SHP77 treated with DMSO at 0.1 percent for 48 hours (cell line): Measurements from ENCODE around the gene SMTNL2.
"Not testable (repeated sequence)": the region's sequence is repeated elsewhere in the genome, so short reads cannot be mapped to it uniquely, and the experiment has no call there.

ENCODE experiments used
- DNase-seq: peaks from one replicate; lab custom pipeline; 2025; lab: John Stamatoyannopoulos, UW

The SMTNL2 gene

DNA sequence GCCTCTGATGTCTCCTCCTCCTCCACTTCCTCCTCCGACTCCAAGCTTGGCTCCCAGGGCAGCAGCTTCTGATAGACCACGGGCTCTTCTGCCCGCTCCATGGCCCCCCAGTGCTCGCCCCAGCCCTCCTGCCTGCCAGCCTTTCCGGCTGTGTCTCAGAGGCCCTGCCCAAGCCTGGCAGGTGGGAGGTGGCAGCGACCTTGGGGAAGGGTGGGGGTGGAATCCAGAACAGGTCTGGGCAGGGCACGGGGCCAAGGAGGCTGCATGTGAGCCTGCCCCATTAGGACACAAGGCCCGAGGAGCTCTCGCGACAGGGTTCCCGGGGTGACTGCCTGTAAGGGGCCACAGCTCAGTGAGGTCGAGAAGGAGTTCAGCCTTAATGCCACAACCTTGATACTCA lies 23.9 kb upstream of the SMTNL2 start, which contains the start of gene GGT6:
TSS of gene GGT6 (minus strand) at position 157 of the 400 bp plus-strand sequence. CDS start at position 101, 56 bp downstream.
- no peak for DNase-seq

DNA sequence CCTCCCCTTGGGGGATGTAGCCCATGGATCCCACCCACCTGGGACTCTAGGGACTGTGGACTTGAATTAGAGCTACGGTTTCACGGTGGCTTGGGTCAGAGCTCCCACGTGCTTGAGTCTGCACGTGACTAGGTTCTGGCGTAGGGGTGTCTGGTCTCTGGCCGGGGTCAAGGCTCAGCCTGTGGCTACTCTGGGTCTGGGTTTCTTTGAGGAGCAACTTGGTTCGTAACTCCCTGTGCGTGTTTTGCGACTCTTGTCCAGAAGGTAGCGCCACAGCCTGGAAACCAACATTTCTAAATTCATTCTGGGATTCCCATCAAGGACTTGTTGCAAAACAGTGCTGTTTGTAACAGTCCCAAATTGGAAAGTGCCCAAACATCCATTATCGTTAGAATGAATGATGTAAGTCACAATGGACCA lies 23.5 kb upstream of the SMTNL2 start:
- DNase-seq, result no peak

DNA sequence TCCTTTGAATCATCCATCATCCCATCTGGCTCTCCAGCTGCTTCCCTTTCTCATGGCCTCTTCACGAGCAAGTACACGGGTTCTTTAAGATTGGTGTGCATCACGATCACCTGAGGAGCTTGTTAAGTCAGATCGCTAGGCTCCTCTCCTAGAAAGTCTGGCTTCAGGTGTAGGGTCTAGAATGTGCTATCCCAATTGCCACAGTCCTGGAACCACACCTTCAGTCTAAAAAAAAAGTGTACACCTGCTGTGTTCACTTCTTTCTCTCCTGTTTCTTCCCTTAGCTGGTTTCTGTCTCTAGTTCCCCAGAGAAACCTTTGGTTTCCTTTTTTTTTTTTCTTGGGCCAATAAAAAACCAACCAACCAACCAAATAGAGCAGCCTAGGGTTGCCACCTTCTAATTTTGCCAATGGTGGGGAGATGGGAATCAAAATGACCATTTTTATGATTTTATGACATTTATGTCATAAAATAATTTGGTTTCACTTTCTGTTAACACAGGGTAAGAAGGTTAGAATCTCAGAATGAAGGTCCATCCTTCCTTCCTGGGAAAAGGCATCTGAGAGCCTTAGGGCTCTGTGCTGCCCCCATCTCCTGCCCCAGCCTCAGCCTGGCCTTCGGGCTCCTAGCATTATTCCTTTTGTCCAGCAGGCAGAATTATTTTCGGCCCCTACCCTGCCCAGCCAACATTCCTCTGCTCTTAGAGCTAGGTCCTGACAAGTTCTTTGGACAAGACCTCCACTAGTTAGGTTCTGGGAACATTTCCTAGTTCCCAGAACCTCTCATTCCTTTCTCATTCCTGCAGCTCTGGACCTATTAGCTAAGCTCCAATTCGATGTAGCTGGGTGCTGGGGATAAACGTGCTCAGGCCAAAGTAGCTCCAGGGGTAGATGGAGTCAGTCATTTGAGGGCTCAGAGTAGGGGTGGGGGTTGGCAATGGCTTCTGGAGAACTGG lies 22.0 kb upstream of the SMTNL2 start:
- DNase-seq, result no peak

DNA sequence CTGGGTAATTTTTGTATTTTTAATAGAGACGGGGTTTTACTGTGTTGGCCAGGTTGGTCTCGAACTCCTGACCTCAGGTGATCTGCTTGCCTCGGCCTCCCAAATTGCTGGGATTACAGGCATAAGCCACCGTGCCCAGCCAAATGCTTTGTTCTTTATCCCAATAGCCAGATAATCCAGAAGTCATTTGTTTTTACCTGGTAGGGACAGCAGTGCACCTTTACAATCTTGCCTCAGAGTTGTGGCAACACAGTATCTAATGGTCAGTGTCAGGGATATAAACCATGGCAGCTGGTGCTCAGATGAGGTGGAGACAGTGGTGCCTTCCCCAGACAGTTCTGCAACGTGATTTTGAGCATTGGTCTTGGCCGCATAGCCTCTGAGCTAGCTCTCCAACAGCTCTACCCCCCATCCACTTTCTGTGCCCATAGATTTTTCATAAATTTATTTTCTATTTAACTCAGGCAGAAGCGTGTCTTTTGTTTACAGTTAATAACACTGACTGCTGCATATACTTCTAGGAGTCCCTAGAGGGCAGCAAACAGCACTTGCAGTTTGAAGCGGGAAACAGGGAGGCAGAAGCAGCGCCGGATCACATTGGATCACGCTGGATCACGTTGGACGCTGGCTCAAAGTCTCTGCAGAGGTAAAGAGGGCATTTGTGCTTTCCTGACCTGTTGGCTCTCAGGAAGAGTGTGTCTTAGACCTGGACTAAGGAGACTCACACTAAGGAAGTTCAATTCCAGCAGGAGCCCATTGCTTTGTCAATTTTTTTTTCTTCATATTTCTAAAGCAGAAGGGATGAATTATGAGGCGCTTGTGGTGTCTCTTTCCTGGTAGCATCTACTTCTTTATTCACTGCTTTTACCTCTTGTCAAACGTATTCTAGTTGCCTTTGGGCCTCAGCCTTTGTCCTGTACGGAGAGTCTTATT lies 18.9 kb upstream of the SMTNL2 start:
- peak; percentile 87 for DNase-seq

DNA sequence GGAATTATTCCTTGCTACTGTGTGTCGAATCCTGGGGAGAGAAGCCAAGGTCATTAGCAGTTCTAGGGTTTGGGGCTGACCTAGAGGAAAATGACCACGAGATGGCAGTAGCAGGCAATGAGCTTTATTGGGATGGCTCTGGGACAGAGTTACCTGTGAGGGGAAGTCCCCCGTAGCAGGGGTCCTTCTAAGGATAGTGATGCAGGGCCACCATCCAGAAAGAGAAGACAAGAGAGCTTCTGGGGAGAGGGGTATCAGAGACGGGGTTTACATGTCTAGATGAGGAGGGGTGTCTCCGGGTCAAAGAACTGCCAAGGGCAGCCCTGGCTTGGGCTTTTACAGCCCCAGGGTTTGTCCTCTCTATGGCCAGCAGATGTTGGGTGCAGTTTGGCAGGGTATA lies 17.5 kb upstream of the SMTNL2 start:
- DNase-seq, result peak; percentile 73

DNA sequence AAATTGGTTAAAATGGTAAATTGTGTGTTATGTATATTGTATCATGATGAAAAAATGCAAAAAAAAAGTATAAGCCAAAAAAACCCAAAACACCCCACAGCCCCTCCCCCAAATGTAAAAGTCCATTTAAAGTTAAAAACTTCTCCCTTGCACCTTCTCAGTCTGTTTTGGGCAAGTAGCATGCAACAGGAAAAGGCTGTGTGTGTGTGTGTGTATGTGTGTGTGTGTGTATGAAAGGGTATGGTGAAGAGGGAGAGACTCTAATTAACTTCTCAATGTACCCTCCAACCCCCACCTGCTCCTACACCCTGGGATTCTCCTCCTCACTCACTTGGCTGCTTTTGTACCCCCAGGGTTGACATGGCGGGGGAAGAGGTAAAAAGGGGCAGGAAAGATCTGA lies 14.7 kb upstream of the SMTNL2 start:
- DNase-seq, result no peak

DNA sequence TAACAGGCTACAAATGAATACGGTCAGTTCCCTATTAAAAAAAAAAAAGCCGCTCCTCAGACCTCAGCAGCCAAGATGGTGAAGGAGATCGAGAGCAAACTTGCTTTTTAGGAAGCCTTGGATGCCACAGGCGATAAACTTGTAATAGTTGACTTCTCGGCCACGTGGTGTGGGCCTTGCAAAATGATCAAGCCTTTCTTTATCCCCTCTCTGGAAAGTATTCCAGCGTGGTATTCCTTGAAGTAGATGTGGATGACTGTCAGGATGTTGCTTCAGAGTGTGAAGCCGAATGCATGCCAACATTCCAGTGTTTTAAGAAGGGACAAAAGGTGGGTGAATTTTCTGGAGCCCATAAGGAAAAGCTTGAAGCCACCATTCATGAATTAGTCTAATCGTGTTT lies 12.2 kb upstream of the SMTNL2 start:
- DNase-seq, result no peak

DNA sequence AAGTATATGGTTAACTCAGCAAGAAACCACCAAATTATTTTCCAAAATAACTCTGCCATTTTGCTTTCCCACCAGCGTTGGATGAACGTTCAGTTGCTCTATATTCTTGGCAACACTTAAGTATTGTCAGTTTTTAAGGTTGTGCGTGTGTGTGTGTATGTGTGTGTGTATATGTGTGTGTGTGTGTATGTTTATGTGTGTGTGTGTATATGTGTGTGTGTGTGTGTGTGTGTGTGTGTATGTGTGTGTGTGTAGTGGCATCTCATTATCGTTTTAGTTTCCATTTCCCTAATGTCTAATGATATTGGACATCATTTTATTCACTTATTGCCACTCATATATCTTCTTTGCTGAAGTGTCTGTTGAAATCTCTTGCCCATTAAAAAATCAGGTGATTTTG lies 11.2 kb upstream of the SMTNL2 start:
- DNase-seq, result no peak

DNA sequence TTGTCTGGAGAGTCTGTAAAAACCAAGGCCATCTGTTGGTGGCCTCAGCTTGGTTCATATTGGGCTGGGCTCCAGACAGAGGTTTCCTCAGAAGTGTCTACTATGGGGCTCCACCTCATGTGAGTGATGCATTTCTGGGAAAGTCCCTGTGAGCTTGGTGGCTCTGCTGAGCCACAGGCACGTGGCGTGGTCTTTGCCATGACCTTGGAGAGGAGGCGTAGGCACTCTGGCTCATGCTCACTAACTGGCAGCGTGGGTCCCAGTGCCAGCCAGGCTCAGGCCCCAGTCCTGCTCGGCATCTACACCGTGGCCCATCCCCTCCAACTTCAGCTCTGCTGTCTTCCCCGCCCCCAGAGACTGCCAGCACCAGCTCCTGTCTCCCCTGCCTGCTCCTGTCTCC lies 10.7 kb upstream of the SMTNL2 start:
- no peak for DNase-seq

DNA sequence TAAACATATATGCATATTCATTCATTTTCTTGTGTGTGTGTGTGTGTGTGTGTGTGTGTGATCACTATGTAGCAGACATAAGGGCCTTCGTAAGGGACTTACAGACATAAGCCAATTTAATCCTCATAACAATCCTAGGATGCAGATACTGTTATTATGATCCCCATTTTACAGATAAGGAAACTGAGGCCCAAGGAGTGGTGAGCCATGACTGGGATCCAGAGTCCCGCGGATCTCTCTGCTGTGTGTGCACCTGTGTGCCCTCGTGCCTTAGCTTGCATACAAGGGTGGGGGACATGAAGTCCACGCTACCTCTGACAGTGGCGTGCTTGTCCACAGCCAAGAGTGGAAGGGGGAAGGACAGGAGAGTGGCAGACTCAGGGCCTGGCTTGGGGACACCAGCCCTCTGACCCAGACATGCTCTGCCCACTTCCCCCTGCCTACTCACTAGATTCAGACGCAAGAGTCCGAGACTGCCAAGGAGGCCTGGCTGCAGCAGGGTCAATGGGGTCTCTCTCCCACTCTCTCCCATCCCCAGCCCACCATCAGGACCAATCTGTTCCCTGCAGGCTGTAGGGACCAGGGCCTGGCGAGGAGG lies 9.8 kb upstream of the SMTNL2 start:
- no peak for DNase-seq

DNA sequence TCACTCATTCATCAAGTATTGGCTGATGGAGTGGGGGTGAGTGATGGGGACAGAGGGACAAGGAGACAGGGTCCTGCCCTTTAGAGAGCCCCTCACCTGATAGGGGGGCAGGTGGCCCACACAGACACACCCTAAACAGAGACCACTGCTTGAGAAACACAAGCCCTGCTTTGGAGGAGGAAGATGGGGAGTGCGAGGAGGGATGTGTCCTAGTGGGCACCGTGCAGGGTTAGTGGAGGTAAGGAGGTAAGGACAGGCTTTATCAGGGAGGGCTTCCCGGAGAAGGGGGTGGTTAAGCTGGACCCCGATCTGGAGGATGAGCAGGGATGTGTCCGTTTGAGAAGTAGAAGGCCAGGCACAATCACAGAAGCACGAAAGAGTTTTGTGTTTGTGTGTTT lies 8.2 kb upstream of the SMTNL2 start:
- no peak for DNase-seq

DNA sequence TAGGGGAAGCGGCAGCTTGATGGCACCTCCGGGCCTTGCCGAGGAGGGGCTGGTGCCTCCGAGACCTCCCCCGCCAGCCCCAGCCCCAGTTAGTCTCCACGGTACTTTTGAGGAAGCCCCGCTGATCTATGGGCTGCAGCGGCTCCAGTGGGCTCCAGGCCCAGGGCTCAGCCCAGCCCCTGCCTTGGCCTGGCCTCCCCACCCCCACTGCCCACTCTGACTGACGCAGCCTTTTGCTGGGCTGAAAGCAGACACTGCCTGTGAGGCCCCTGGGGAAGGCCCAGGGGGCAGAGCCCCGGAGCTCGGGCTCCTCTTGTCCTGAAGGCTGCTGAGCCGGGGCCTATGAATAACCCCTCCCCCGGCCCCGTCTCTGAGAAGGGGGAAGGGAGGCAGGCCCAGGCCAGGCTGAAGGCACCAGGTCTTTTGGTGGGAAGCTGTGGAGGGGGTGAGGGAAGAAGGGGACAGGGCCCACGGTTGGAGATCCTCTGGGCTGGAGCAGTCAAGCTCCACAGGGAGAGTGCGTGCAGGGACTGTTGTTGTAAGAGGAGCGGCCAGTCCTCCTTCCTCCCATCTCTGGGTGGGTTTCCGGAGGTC lies 7.5 kb upstream of the SMTNL2 start:
- DNase-seq, result no peak

DNA sequence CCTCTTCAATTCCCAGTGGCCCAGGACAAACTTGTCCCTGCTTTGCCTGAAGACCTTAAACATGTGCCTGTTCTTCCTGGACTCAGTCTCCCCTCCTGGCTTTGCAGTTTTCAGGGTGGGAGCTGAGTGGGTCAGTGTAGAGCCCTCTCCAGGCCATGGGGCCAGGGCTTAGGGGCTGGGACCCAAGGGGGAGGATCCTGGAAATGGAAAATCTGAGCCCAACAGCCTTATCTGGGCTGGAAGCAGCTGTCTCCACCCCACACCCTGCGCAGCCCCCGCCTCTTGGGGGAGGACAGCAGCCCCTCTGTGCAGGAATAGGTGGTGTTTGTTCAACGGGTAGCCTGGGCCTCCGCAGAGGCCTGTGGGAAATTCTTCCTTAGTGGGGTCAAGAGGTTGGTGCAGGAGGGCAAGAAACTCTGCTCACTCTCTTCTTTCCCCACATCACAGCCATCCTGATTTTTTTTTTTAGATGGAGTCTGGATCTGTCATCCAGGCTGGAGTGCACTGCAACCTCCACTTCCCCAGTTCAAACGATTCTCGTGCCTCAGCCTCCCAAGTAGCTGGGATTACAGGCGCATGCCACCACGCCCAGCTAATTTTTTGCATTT lies 6.8 kb upstream of the SMTNL2 start:
- no peak for DNase-seq

DNA sequence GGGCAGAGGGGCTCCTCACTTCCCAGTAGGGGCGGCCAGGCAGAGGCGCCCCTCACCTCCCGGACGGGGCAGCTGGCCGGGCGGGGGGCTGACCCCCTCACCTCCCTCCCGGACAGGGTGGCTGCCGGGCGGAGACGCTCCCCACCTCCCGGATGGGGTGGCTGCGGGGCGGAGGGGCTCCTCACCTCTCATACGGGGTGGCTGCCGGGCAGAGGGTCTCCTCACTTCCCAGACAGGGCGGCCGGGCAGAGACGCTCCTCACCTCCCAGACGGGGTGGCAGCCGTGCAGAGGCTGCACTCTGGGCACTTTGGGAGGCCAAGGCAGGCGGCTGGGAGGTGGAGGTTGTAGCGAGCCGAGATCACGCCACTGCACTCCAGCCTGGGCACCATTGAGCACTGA lies 6.0 kb upstream of the SMTNL2 start:
- not testable (repeated sequence) for DNase-seq

DNA sequence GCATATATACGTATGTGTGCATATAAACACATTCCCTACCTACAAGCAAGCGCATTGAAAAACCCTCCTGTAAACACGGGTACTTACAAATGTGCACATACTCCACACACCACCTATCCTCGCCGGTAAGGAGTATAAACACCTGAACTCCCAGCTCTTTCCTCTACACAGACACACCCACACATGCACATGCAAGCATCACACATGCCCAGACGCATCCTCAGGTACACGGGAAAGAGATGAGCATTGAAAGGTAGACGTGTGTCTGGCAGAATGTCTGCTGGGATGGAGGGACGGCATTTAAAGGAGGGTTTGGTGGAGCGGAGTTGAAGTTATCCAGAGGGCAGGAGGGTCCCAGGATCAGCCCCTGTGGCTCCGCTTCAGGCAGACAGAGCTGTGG lies 4.7 kb upstream of the SMTNL2 start:
- no peak for DNase-seq

DNA sequence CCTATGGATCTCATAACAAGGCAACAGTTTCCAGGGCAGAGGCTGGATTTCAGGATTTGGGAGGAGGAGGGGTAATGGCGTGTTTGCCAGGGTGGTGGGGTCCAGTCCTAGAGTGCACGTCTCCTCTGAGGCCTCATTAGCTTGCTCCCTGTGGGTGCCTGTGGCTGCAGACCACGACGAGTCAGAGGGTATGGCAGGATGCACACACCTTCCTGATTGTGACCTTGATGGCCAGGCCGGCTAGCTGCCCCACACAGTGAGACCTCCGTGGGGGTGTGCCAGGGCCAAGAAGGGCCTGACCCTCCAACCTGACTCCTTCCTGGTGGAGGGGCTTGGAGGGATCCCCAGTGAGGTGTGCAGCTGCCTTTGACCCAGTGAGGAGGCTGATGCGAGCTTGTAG lies 4.0 kb upstream of the SMTNL2 start:
- no peak for DNase-seq

DNA sequence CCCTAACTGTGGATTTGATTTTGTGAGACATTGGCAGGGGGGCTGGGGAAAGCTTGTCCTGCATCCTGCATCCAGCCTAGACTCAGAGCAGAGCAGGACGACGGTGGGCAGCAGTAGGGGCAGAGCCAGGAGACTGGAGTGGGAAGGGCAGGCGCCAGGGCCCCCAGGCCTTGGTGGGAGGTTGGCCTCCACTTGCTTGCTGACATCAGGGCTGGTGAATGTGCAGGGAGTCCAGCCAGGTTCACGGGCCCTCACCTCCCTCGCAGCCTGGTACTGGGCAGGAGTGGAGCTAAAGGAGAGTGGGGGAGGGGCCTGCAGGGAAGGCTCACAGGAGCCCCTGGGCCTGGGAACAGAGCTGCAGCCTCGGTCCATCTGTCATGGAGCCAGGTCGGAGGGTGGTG lies 2.2 kb upstream of the SMTNL2 start:
- no peak for DNase-seq

DNA sequence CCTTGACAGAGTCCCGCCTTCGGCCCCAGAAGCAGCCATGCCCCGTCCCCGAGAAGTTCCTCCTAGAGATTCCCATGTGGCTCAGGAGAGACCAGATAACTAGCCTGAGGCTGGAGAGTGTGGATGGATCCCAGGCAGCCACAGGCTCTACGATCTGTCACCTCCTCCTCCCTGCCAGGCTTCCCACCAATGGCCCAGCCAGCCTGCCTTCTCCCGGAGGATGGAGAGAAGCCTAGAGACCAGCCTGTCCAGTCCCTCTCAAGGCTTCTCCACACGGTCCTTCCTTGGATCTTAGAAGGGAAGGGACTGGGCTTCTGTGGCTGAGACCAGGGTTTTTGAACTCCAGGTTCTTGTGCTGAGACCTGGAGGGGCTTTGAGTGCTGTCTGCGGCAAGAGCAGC lies 1.6 kb upstream of the SMTNL2 start:
- DNase-seq, result no peak

DNA sequence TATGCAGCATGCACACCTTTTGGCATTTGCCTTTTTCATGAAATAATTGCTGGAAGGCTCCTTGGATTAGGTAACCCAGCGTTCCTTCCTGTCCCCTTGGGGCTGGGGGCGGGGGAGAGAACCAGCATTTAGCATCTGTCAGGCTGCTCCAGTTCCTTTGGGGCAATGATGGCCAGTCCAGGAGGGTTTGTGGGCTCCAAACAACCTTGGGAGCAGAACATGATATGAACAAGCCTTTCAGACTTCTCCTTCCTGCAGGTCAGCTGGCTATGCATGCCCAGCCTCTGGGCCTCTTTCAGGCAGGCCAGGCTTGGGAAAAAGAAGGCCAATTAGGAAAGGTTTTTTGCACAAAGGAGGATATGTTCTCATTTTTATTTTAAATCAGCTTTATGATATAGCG lies 1.1 kb upstream of the SMTNL2 start:
- no peak for DNase-seq

DNA sequence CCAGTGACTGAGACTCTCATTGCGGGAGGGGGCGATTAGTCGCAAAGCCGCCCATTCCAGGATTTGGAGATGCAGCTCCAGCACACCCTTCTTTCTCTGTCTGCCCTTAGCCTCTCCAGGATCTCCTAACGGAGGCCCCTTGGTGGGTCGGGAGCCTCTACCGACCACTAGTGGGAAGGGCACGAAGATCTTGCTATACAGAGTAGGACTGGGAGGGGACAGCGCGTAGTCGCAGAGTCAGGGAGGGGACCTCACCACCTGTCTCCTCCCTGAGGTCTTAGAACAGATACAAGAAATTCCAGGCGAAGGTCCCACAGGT lies 588 bp upstream of the SMTNL2 start:
- DNase-seq, result no peak

DNA sequence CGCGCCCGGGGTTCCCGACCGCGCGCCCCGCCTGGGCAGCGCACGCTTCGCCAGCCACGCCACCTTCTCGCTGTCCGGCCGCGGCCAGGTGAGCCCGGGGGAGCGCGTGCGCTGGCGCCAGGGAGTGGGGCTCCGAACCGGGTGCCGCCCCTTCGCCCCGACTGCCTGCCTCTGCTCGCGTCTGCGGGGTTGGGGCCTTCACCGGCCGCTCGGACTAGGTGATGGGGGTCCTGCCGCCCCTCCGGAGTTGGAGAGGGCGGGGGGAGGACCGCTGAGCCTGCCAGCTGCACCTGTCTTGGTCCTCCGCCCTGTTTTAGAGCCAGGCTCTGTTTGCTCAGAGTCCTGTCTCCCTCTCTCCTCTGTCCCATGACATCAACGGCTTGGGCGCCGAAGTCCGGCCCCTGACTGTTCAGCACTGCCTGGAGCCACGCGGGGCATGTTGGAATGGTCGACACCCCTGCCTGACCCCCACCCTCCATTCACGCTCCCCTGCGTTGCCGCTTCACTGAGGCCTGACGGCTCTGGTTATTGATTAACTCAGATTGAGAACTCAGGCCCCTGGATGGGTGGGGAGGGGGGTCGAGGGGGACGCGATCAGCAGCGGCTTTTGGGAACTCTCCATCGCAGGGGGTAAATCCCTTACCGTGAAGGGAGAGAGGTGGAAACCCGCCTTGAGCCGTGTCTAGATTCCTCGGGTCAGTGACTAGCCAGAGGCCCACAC lies 748 bp downstream of the SMTNL2 start:
- no peak for DNase-seq
